Spleen (tissue), 7 donors: ENCODE results near the gene BCL7C.

Experiments
- POLR2AphosphoS5 ChIP-seq, 3 donors: sonication (generic); formaldehyde crosslinking; IDR thresholded peaks; one replicate each; pipeline ENCODE4 v1.5.1; 2017; ENCODE audit warnings: antibody characterized with exemption in 3 of 3
- TF ChIP-seq, protein P1 (sequence below), 11 experiments: fragments of 200-600 bp in 7 of 11; fragments of 450-650 bp in 4 of 11; sonication (generic) in 4 of 11; IDR thresholded peaks in 8 of 11; conservative IDR thresholded peaks in 3 of 11; 1 replicate in 7 of 11; 2 replicates in 4 of 11; pipeline versions ENCODE4 v1.4.0 to v1.8.0; 2016 to 2021; ENCODE audit warnings: antibody characterized with exemption in 11 of 11, inconsistent platforms in 4 of 11, mild to moderate bottlenecking in 1 of 11
- donor health status: DM: no; HTN: no; CAD: no; lungs with moderate emphysema.
- donor health status: DM: no; HTN: no; CAD: no.
- donor health status: DM: no; HTN: no; CAD: no.

GRCh38 chr16:30837904-30838303 is 56.0 kb downstream of the BCL7C start:
- TF ChIP-seq, protein P1, sequence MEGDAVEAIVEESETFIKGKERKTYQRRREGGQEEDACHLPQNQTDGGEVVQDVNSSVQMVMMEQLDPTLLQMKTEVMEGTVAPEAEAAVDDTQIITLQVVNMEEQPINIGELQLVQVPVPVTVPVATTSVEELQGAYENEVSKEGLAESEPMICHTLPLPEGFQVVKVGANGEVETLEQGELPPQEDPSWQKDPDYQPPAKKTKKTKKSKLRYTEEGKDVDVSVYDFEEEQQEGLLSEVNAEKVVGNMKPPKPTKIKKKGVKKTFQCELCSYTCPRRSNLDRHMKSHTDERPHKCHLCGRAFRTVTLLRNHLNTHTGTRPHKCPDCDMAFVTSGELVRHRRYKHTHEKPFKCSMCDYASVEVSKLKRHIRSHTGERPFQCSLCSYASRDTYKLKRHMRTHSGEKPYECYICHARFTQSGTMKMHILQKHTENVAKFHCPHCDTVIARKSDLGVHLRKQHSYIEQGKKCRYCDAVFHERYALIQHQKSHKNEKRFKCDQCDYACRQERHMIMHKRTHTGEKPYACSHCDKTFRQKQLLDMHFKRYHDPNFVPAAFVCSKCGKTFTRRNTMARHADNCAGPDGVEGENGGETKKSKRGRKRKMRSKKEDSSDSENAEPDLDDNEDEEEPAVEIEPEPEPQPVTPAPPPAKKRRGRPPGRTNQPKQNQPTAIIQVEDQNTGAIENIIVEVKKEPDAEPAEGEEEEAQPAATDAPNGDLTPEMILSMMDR (IDR thresholded peaks at IDR 0.05 in 8 of 11, conservative IDR thresholded peaks at IDR 0.05 in 3 of 11) = no peak
- no peak for TF ChIP-seq POLR2AphosphoS5 (IDR thresholded peaks at IDR 0.05)
